Liver (tissue), 3 donors: Measurements from ENCODE around the gene B3GNT3.

Source experiments
- EGR1 ChIP-seq, 2 donors: IDR thresholded peaks; 2 replicates each; pipeline ENCODE4 v1.6.1; 2016 to 2018; ENCODE audit warnings: antibody characterized with exemption in 2 of 2, low read depth in 2 of 2
- FOXA1 ChIP-seq: IDR thresholded peaks from 2 replicates; pipeline ENCODE4 v1.6.1; 2016; ENCODE audit warnings: antibody characterized with exemption
- JUND ChIP-seq, 2 donors: IDR thresholded peaks; 2 replicates each; pipeline ENCODE4 v1.6.1; 2016; ENCODE audit warnings: antibody characterized with exemption in 2 of 2
- MAX ChIP-seq: IDR thresholded peaks from 2 replicates; pipeline ENCODE4 v1.6.1; 2016; ENCODE audit warnings: antibody characterized with exemption
- NR2F2 ChIP-seq: IDR thresholded peaks from 2 replicates; pipeline ENCODE4 v1.6.1; 2016; ENCODE audit warnings: antibody characterized with exemption
- RAD21 ChIP-seq, 2 donors: IDR thresholded peaks; 2 replicates each; pipeline ENCODE4 v1.6.1; 2016; ENCODE audit warnings: antibody characterized with exemption in 2 of 2, mild to moderate bottlenecking in 2 of 2
- REST ChIP-seq: IDR thresholded peaks from 2 replicates; pipeline ENCODE4 v1.6.1; 2016; ENCODE audit warnings: antibody characterized with exemption, mild to moderate bottlenecking
- SP1 ChIP-seq: IDR thresholded peaks from 2 replicates; pipeline ENCODE4 v1.6.1; 2018; ENCODE audit warnings: antibody characterized with exemption, mild to moderate bottlenecking
- TAF1 ChIP-seq: conservative IDR thresholded peaks from 2 replicates; pipeline ENCODE4 v1.6.1; 2016; ENCODE audit warnings: antibody characterized with exemption, mild to moderate bottlenecking
- YY1 ChIP-seq: IDR thresholded peaks from 2 replicates; pipeline ENCODE4 v1.6.1; 2016; ENCODE audit warnings: antibody characterized with exemption, mild to moderate bottlenecking
- TF ChIP-seq, protein P1 (sequence below): fragments of 150-350 bp; IDR thresholded peaks from 2 replicates; pipeline ENCODE4 v1.5.1; 2017; ENCODE audit warnings: improper control_type of control experiment, low read depth, low read length; ENCODE audit not compliant: missing input control
- TF ChIP-seq, protein P2 (sequence below): IDR thresholded peaks from 2 replicates; pipeline ENCODE4 v1.6.1; 2016; ENCODE audit warnings: antibody characterized with exemption
- donor health status: healthy.
- donor health status: healthy.

- TF ChIP-seq, protein P1, sequence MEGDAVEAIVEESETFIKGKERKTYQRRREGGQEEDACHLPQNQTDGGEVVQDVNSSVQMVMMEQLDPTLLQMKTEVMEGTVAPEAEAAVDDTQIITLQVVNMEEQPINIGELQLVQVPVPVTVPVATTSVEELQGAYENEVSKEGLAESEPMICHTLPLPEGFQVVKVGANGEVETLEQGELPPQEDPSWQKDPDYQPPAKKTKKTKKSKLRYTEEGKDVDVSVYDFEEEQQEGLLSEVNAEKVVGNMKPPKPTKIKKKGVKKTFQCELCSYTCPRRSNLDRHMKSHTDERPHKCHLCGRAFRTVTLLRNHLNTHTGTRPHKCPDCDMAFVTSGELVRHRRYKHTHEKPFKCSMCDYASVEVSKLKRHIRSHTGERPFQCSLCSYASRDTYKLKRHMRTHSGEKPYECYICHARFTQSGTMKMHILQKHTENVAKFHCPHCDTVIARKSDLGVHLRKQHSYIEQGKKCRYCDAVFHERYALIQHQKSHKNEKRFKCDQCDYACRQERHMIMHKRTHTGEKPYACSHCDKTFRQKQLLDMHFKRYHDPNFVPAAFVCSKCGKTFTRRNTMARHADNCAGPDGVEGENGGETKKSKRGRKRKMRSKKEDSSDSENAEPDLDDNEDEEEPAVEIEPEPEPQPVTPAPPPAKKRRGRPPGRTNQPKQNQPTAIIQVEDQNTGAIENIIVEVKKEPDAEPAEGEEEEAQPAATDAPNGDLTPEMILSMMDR: no peak
- TF ChIP-seq MAX: no peak
- no peak for TF ChIP-seq SP1
- TF ChIP-seq REST: no peak
- no peak for TF ChIP-seq TAF1
- TF ChIP-seq YY1: no peak
- TF ChIP-seq FOXA1: no peak
- TF ChIP-seq EGR1 (IDR thresholded peaks at IDR 0.05; ENCODE audit: low read depth in 2 of 2): no peak
- TF ChIP-seq, protein P2, sequence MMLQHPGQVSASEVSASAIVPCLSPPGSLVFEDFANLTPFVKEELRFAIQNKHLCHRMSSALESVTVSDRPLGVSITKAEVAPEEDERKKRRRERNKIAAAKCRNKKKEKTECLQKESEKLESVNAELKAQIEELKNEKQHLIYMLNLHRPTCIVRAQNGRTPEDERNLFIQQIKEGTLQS: no peak
- no peak for TF ChIP-seq RAD21 (IDR thresholded peaks at IDR 0.05)
- no peak for TF ChIP-seq JUND (IDR thresholded peaks at IDR 0.05)
- TF ChIP-seq NR2F2: no peak
These were observed 52.8 kb downstream of the B3GNT3 start, which contains the start of gene JAK3 for GRCh38 chr19:17847538-17848366.
